Suprapubic skin (tissue), 3 donors: ENCODE results near the gene SHISA7.

Source experiments
- CTCF ChIP-seq, 2 donors: fragments of 200-600 bp in 1 of 2; fragments of 450-650 bp in 1 of 2; sonication (generic) in 1 of 2; IDR thresholded peaks; one replicate each; pipeline ENCODE4 v1.5.1; 2016 to 2019; ENCODE audit warnings: antibody characterized with exemption in 2 of 2, mild to moderate bottlenecking in 1 of 2, moderate library complexity in 1 of 2
- POLR2A ChIP-seq, 2 donors: fragments of 450-650 bp; IDR thresholded peaks; one replicate each; pipeline ENCODE4 v1.6.1; 2017; ENCODE audit warnings: antibody characterized with exemption in 2 of 2, mild to moderate bottlenecking in 2 of 2, moderate library complexity in 2 of 2

DNA sequence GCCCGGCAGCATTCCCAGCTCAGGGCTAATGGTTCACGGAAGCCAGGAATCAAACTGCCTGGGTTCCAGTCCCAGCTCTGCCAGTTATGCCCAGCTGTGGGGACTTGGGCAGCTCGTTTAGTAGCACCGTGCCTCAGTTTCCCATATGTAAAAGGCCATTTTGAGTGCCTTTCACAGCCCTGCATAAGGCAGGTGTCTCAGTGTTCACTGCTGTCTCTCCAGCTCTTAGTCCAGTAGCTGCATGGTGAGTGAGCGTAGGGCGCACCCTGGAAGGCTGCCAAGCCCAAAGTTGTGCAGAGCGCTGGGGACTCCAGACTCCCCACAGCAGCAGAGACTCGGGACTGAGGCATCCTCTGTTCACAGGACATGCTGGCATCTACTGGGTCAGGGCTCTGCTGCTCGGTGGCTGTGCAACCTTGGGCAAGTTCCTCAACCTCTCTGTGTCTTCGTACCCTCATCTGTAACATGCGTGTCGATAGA is 51.9 kb downstream of the SHISA7 start:
- no peak for TF ChIP-seq CTCF (IDR thresholded peaks at IDR 0.05)
- TF ChIP-seq POLR2A (IDR thresholded peaks at IDR 0.05), result no peak
